GM20000 (cell line): ENCODE data around the gene ATP6V1B1.

Experiments used
- DNase-seq: peaks from one replicate; pipeline ENCODE4 v3.0.0; 2012; ENCODE audit warnings: low spot score
- CTCF ChIP-seq: IDR thresholded peaks from 2 replicates; pipeline ENCODE4 v1.5.1; 2012; ENCODE audit warnings: mild to moderate bottlenecking, control low read depth; ENCODE audit errors: extremely low read depth, missing control alignments

Gene ATP6V1B1

GRCh38 chr2:70949086-70949485 lies 13.4 kb downstream of the ATP6V1B1 start:
- no peak for TF ChIP-seq CTCF
- no peak for DNase-seq

- DNase-seq: no peak
- TF ChIP-seq CTCF: no peak
These were observed 19.2 kb downstream of the ATP6V1B1 start for GRCh38 chr2:70954886-70955285.

- no peak for TF ChIP-seq CTCF
These were observed 20.4 kb downstream of the ATP6V1B1 start for GRCh38 chr2:70956141-70956540.

GRCh38 chr2:70957798-70958197 lies 22.1 kb downstream of the ATP6V1B1 start:
- TF ChIP-seq CTCF: no peak
- no peak for DNase-seq

More at GRCh38 chr2:70956141-70956540, 20.4 kb downstream of the ATP6V1B1 start:
- DNase-seq: no peak

- DNase-seq: no peak
- no peak for TF ChIP-seq CTCF
These were observed 23.1 kb downstream of the ATP6V1B1 start for GRCh38 chr2:70958759-70959158.

- TF ChIP-seq CTCF: no peak
- no peak for DNase-seq
These were observed 23.6 kb downstream of the ATP6V1B1 start for GRCh38 chr2:70959271-70959761.

- TF ChIP-seq CTCF: no peak
These were observed 24.4 kb downstream of the ATP6V1B1 start for GRCh38 chr2:70959851-70960832.

More at GRCh38 chr2:70959851-70960832, 24.4 kb downstream of the ATP6V1B1 start:
- no peak for DNase-seq
